PC-9 (cell line): ENCODE data around the gene RNF31. TPM values are rescaled to one million over a fixed set of nuclear protein-coding genes. Genes with fewer than 3 reads are reported as not detected.

ENCODE experiments used
- BruUV-seq: library from RNA; stranded (reverse); fragments of 400-500 nt; replicated peaks from 2 replicates; lab custom pipeline; 2021; lab: Mats Ljungman, UMichigan
- CTCF ChIA-PET: fragments of 300-600 bp; sonication (Branson Sonifier 250); formaldehyde crosslinking; loops from one replicate; lab custom pipeline; 2022; ENCODE audit warnings: antibody characterized with exemption; lab: Charles Lee
- POLR2A ChIA-PET: fragments of 300-600 bp; sonication (Branson Sonifier 250); formaldehyde crosslinking; loops from one replicate; lab custom pipeline; 2022; ENCODE audit warnings: antibody characterized with exemption; ENCODE audit not compliant: unreplicated experiment; lab: Charles Lee
- DNase-seq, 2 experiments: peaks; one replicate each; pipeline versions ENCODE4 v3.0.0 to v3.0.0-alpha.2; 2015 to 2022; ENCODE audit warnings: mixed read lengths in 1 of 2
- H2AFZ ChIP-seq: fragments of 200-600 bp; sonication (generic); 2 replicates; pipeline ENCODE4 v1.8.1; 2017; ENCODE audit warnings: antibody characterized with exemption
- H3F3A ChIP-seq: fragments of 200-600 bp; sonication (generic); 2 replicates; pipeline ENCODE4 v1.8.1; 2017; ENCODE audit warnings: antibody characterized with exemption, mild to moderate bottlenecking, low read depth; ENCODE audit not compliant: insufficient read depth
- H3K27ac ChIP-seq: fragments of 200-600 bp; sonication (generic); 2 replicates; pipeline ENCODE4 v1.6.1; 2016; ENCODE audit warnings: mixed run types
- H3K27me3 ChIP-seq: fragments of 200-600 bp; sonication (generic); 2 replicates; pipeline ENCODE4 v1.6.1; 2016; ENCODE audit warnings: low read depth, mixed run types; ENCODE audit not compliant: insufficient read depth
- H3K36me3 ChIP-seq: fragments of 200-600 bp; sonication (generic); 2 replicates; pipeline ENCODE4 v1.6.1; 2016; ENCODE audit warnings: low read depth, mixed run types
- H3K4me1 ChIP-seq: fragments of 200-600 bp; sonication (generic); replicated peaks from 2 replicates; pipeline ENCODE4 v1.6.1; 2016; ENCODE audit warnings: mixed run types; ENCODE audit not compliant: insufficient read depth
- H3K4me2 ChIP-seq: fragments of 200-600 bp; sonication (generic); 2 replicates; pipeline ENCODE4 v1.6.1; 2017; ENCODE audit warnings: mixed run types
- H3K4me3 ChIP-seq: fragments of 200-600 bp; sonication (generic); 2 replicates; pipeline ENCODE4 v1.6.1; 2016; ENCODE audit warnings: mixed run types
- H3K79me2 ChIP-seq: fragments of 200-600 bp; sonication (generic); 2 replicates; pipeline ENCODE4 v1.6.1; 2017; ENCODE audit warnings: low read depth, mixed run types
- H3K9me2 ChIP-seq: fragments of 200-600 bp; sonication (generic); 2 replicates; pipeline ENCODE4 v1.8.1; 2017; ENCODE audit warnings: mild to moderate bottlenecking; ENCODE audit not compliant: insufficient read depth
- H3K9me3 ChIP-seq: fragments of 200-600 bp; sonication (generic); 2 replicates; pipeline ENCODE4 v1.8.1; 2016; ENCODE audit warnings: low read depth; ENCODE audit not compliant: insufficient read depth
- H4K20me1 ChIP-seq: fragments of 200-600 bp; sonication (generic); 2 replicates; pipeline ENCODE4 v1.8.1; 2017; ENCODE audit not compliant: insufficient read depth
- CTCF ChIP-seq: fragments of 200-600 bp; sonication (generic); conservative IDR thresholded peaks from 2 replicates; pipeline ENCODE4 v1.6.1; 2017; ENCODE audit warnings: mixed run types, antibody characterized with exemption, mild to moderate bottlenecking, moderate library complexity
- EZH2 ChIP-seq: fragments of 200-600 bp; sonication (generic); IDR thresholded peaks from 2 replicates; pipeline ENCODE4 v1.8.0; 2017; ENCODE audit warnings: antibody characterized with exemption, low read depth
- intact Hi-C: fragments of 100-400 bp; cut with micrococcal nuclease; formaldehyde crosslinking; loops from one replicate; pipeline ENCODE4 v1.10.0; 2022; ENCODE audit not compliant: unreplicated experiment
- total RNA-seq: library from RNA; stranded (reverse); gene quantifications from 2 replicates; pipeline ENCODE4 v1.2.3, GENCODE V29; 2021

RNF31 gene
- total RNA-seq, 1 experiment from 2014 or later: 44.6 TPM

- intact Hi-C loops: no loop called here
Measured at GRCh38 chr14:24131549-24131966, 15.7 kb upstream of the RNF31 start.

GRCh38 chr14:24132061-24132685 lies 15.1 kb upstream of the RNF31 start:
- POLR2A ChIA-PET: interaction anchor here (0.5 to 0.9 kb wide), 2 partner anchors 17 to 83 kb away, joined by 6 to 8 read pairs; partner anchors contain the start of gene NRL

More at GRCh38 chr14:24131549-24131966, 15.7 kb upstream of the RNF31 start:
- POLR2A ChIA-PET: interaction anchor here (0.9 kb wide), 1 partner anchor 82 kb away, joined by 6 read pairs; no protein-coding TSS in a partner anchor
- Histone ChIP-seq H3K36me3 (no peaks in the 10 kb centered on the region), H3K4me2 (no peak overlapping the region), H4K20me1 (no peaks in the 10 kb centered on the region), H3K79me2 (0 out of 2 replicates have a peak, but pooled peaks cover under 1% of the 10 kb centered on the region), H3K9me3 (no peaks in the 10 kb centered on the region), H3K27ac (no peak overlapping the region), H3K9me2 (no peaks in the 10 kb centered on the region), H3K4me1 (peaks cover 6% of the 10 kb centered on the region; the same call in 1 of the 2 replicates), H3K27me3 (no peaks in the 10 kb centered on the region), H3K4me3 (no peak overlapping the region), H2AFZ (no peak overlapping the region), H3F3A (peaks cover 7% of the 10 kb centered on the region; the same call in 1 of the 2 replicates)
- CTCF ChIA-PET: no interaction called here
- BruUV-seq: no TSS peak
- no peak for DNase-seq
- TF ChIP-seq CTCF (no peak), EZH2 (no peak)

GRCh38 chr14:24132976-24133375 lies 14.3 kb upstream of the RNF31 start:
- no peaks in the 10 kb centered on the region for H3K9me2 ChIP-seq
- ChIA-PET CTCF (no interaction called here), POLR2A (no interaction called here)
- H3K4me1 ChIP-seq: peaks cover 11% of the 10 kb centered on the region; the same call in 1 of the 2 replicates
- no peaks in the 10 kb centered on the region for H3K9me3 ChIP-seq
- TF ChIP-seq CTCF: no peak
- H4K20me1 ChIP-seq: no peaks in the 10 kb centered on the region
- intact Hi-C loops: no loop called here
- no peaks in the 10 kb centered on the region for H3K27me3 ChIP-seq
- H2AFZ ChIP-seq: no peak overlapping the region
- BruUV-seq: no TSS peak
- H3F3A ChIP-seq: peaks cover 7% of the 10 kb centered on the region; the same call in 1 of the 2 replicates
- 0 out of 2 replicates have a peak, but pooled peaks cover 7% of the 10 kb centered on the region for H3K79me2 ChIP-seq
- DNase-seq: no peak
- no peak overlapping the region for H3K4me2 ChIP-seq
- no peak overlapping the region for H3K4me3 ChIP-seq
- H3K36me3 ChIP-seq: no peaks in the 10 kb centered on the region
- H3K27ac ChIP-seq: no peak overlapping the region

More at GRCh38 chr14:24132061-24132685, 15.1 kb upstream of the RNF31 start:
- Histone ChIP-seq H3K9me2 (no peaks in the 10 kb centered on the region), H3K4me1 (peaks cover 10% of the 10 kb centered on the region; the same call in 1 of the 2 replicates), H3F3A (peaks cover 7% of the 10 kb centered on the region; the same call in 1 of the 2 replicates), H3K4me2 (no peak overlapping the region), H3K27me3 (no peaks in the 10 kb centered on the region), H2AFZ (no peak overlapping the region), H3K27ac (no peak overlapping the region), H3K4me3 (no peak overlapping the region), H3K9me3 (no peaks in the 10 kb centered on the region), H4K20me1 (no peaks in the 10 kb centered on the region), H3K36me3 (no peaks in the 10 kb centered on the region), H3K79me2 (0 out of 2 replicates have a peak, but pooled peaks cover 7% of the 10 kb centered on the region)
- DNase-seq: no peak
- intact Hi-C loops: no loop called here
- CTCF ChIA-PET: no interaction called here
- TF ChIP-seq EZH2: no peak
- TF ChIP-seq CTCF: no peak
- BruUV-seq: no TSS peak
